Right forelimb (tissue), 1 donor: ENCODE data around the gene ITCH.
"Not testable (repeated sequence)": the region's sequence is repeated elsewhere in the genome, so short reads cannot be mapped to it uniquely, and the experiment has no call there.

Experiments used
- DNase-seq: peaks from one replicate; pipeline ENCODE4 v3.0.0-alpha.2; 2018

ITCH gene

GRCh38 chr20:34382877-34383455, 19.9 kb downstream of the ITCH start:
- not testable (repeated sequence) for DNase-seq

- no peak for DNase-seq
Observed at GRCh38 chr20:34385464-34385863, 22.4 kb downstream of the ITCH start.

GRCh38 chr20:34388000-34388399, 24.9 kb downstream of the ITCH start:
- no peak for DNase-seq

GRCh38 chr20:34388678-34389077, 25.6 kb downstream of the ITCH start:
- no peak for DNase-seq

GRCh38 chr20:34389206-34389953, 26.3 kb downstream of the ITCH start:
- no peak for DNase-seq

- DNase-seq = no peak
Observed at GRCh38 chr20:34389954-34390555, 27.0 kb downstream of the ITCH start.

GRCh38 chr20:34396408-34396807, 33.3 kb downstream of the ITCH start:
- DNase-seq = no peak

GRCh38 chr20:34397096-34397495, 34.0 kb downstream of the ITCH start:
- DNase-seq = no peak

- DNase-seq = not testable (repeated sequence)
Observed at GRCh38 chr20:34400776-34401175, 37.7 kb downstream of the ITCH start.

GRCh38 chr20:34401741-34402455, 38.8 kb downstream of the ITCH start:
- DNase-seq = no peak

GRCh38 chr20:34402461-34402860, 39.4 kb downstream of the ITCH start:
- DNase-seq = no peak

- DNase-seq = no peak
Observed at GRCh38 chr20:34403063-34403827, 40.2 kb downstream of the ITCH start.

- DNase-seq = no peak
Observed at GRCh38 chr20:34403908-34404307, 40.8 kb downstream of the ITCH start.

- DNase-seq = no peak
Observed at GRCh38 chr20:34404803-34405202, 41.7 kb downstream of the ITCH start.

GRCh38 chr20:34405247-34405651, 42.2 kb downstream of the ITCH start:
- not testable (repeated sequence) for DNase-seq

- DNase-seq = not testable (repeated sequence)
Observed at GRCh38 chr20:34405942-34406341, 42.9 kb downstream of the ITCH start.

GRCh38 chr20:34407962-34408474, 44.9 kb downstream of the ITCH start:
- no peak for DNase-seq

GRCh38 chr20:34410336-34410735, 47.3 kb downstream of the ITCH start:
- no peak for DNase-seq

GRCh38 chr20:34412453-34412852, 49.4 kb downstream of the ITCH start:
- DNase-seq = no peak

- DNase-seq = not testable (repeated sequence)
Observed at GRCh38 chr20:34414525-34414924, 51.5 kb downstream of the ITCH start.

- DNase-seq = no peak
Observed at GRCh38 chr20:34415079-34415478, 52.0 kb downstream of the ITCH start.

- DNase-seq = no peak
Observed at GRCh38 chr20:34420146-34420545, 57.1 kb downstream of the ITCH start.

GRCh38 chr20:34420975-34421374, 57.9 kb downstream of the ITCH start:
- DNase-seq = no peak
